Endothelial cell of umbilical vein (primary cell): ENCODE results near the gene BOD1L1. TPM values are rescaled to one million over a fixed set of nuclear protein-coding genes. Genes with fewer than 3 reads are reported as not detected.

Source experiments
- BruUV-seq: library from RNA; stranded (reverse); fragments of 400-500 nt; replicated peaks from 2 replicates; lab custom pipeline; 2021; lab: Mats Ljungman, UMichigan
- CTCF ChIA-PET: fragments of 300-600, 350-600 bp; sonication (Branson Sonifier 250); formaldehyde crosslinking; loops from one replicate; lab custom pipeline; 2021; ENCODE audit warnings: antibody characterized with exemption, inconsistent platforms; lab: Charles Lee
- POLR2A ChIA-PET: fragments of 300-600, 350-600 bp; sonication (Branson Sonifier 250); formaldehyde crosslinking; loops from one replicate; lab custom pipeline; 2021; ENCODE audit warnings: antibody characterized with exemption, inconsistent platforms; lab: Charles Lee
- DNase-seq: peaks from one replicate; pipeline ENCODE4 v3.0.0-alpha.2; 2011; ENCODE audit warnings: low read depth, low spot score
- FAIRE-seq: peaks from 2 replicates; lab custom pipeline; 2011; peaks lifted over from hg19 to GRCh38; lab: Jason Lieb, UNC
- H2AFZ ChIP-seq: 2 replicates; pipeline ENCODE4 v1.6.0; 2012; ENCODE audit warnings: low read depth, low read length, control low read depth, inconsistent platforms
- H3K27ac ChIP-seq: 2 replicates; pipeline ENCODE4 v1.5.1; 2011; ENCODE audit warnings: low read depth, mild to moderate bottlenecking, control low read depth, low read length, moderate library complexity; ENCODE audit not compliant: insufficient read depth
- H3K27me3 ChIP-seq, 2 experiments: 2 replicates each; pipeline versions ENCODE4 v1.6.0 to v1.6.1; 2011; ENCODE audit warnings: low read length in 2 of 2, mixed read lengths in 1 of 2; ENCODE audit not compliant: control insufficient read depth in 2 of 2, insufficient read depth in 2 of 2
- H3K36me3 ChIP-seq, 2 experiments: 2 replicates in 1 of 2; 3 replicates in 1 of 2; pipeline ENCODE4 v1.5.1; 2011; ENCODE audit warnings: low read length in 2 of 2, mild to moderate bottlenecking in 1 of 2, moderate library complexity in 1 of 2; ENCODE audit not compliant: control insufficient read depth in 2 of 2, insufficient read depth in 2 of 2; ENCODE audit errors: extremely low read depth in 1 of 2
- H3K4me1 ChIP-seq: 3 replicates; pipeline ENCODE4 v1.5.1; 2011; ENCODE audit warnings: mild to moderate bottlenecking, low read length; ENCODE audit not compliant: control insufficient read depth, insufficient read depth; ENCODE audit errors: extremely low read depth
- H3K4me2 ChIP-seq: 2 replicates; pipeline ENCODE4 v1.6.1; 2011; ENCODE audit warnings: low read length, control low read depth, mixed read lengths; ENCODE audit not compliant: insufficient read depth
- H3K4me3 ChIP-seq, 3 experiments: fragments of 200-600 bp in 1 of 3; sonication (generic), shearing (Covaris generic) in 1 of 3; replicated peaks in 1 of 3; 2 replicates each; pipeline ENCODE4 v1.5.1; 2011 to 2016; ENCODE audit warnings: control low read depth in 3 of 3, low read length in 3 of 3, mild to moderate bottlenecking in 2 of 3, inconsistent platforms in 1 of 3, low read depth in 1 of 3, moderate library complexity in 1 of 3; ENCODE audit not compliant: insufficient read depth in 1 of 3
- H3K79me2 ChIP-seq: 2 replicates; pipeline ENCODE4 v1.6.0; 2012; ENCODE audit warnings: low read length, inconsistent platforms; ENCODE audit not compliant: control insufficient read depth, insufficient read depth
- H3K9ac ChIP-seq: replicated peaks from 2 replicates; pipeline ENCODE3; 2011; ENCODE audit warnings: low read length, control low read depth; ENCODE audit not compliant: insufficient read depth; ENCODE audit errors: extremely low read depth
- H3K9me1 ChIP-seq: replicated peaks from 3 replicates; pipeline ENCODE4 v1.6.0; 2011; ENCODE audit warnings: mild to moderate bottlenecking, low read length; ENCODE audit not compliant: control insufficient read depth, insufficient read depth; ENCODE audit errors: extremely low read depth
- H3K9me3 ChIP-seq: replicated peaks from 2 replicates; pipeline ENCODE4 v1.5.1; 2012; ENCODE audit warnings: low read length, inconsistent platforms; ENCODE audit not compliant: control insufficient read depth, insufficient read depth
- H4K20me1 ChIP-seq: replicated peaks from 2 replicates; pipeline ENCODE3; 2011; ENCODE audit warnings: mild to moderate bottlenecking, low read length; ENCODE audit not compliant: control insufficient read depth, insufficient read depth; ENCODE audit errors: extremely low read depth
- CTCF ChIP-seq, 2 donors: IDR thresholded peaks; 1 replicate in 1 of 2; 2 replicates in 1 of 2; pipeline ENCODE4 v1.5.1; 2011; ENCODE audit warnings: low read length in 2 of 2, mild to moderate bottlenecking in 2 of 2, moderate library complexity in 2 of 2, control low read depth in 1 of 2, inconsistent platforms in 1 of 2, low read depth in 1 of 2; ENCODE audit not compliant: insufficient read depth in 1 of 2; ENCODE audit errors: extremely low read depth in 1 of 2
- EZH2 ChIP-seq: IDR thresholded peaks from 2 replicates; pipeline ENCODE4 v1.6.1; 2012; ENCODE audit warnings: borderline replicate concordance, low read depth, mild to moderate bottlenecking, moderate library complexity, low read length, inconsistent platforms; ENCODE audit not compliant: severe bottlenecking
- FOS ChIP-seq: IDR thresholded peaks from 2 replicates; pipeline ENCODE4 v1.6.1; 2011; ENCODE audit warnings: mild to moderate bottlenecking, low read length, moderate library complexity, borderline replicate concordance; ENCODE audit not compliant: insufficient read depth
- GATA2 ChIP-seq: IDR thresholded peaks from 2 replicates; pipeline ENCODE4 v1.7.0; 2011; ENCODE audit warnings: low read depth, mild to moderate bottlenecking, moderate library complexity, mixed read lengths, low read length; ENCODE audit not compliant: insufficient read length, insufficient read depth
- JUN ChIP-seq: IDR thresholded peaks from 2 replicates; pipeline ENCODE4 v1.6.1; 2011; ENCODE audit warnings: borderline replicate concordance, low read depth; ENCODE audit not compliant: insufficient read length, insufficient read depth
- MYC ChIP-seq: IDR thresholded peaks from one replicate; pipeline ENCODE4 v1.6.1; 2011; ENCODE audit warnings: mild to moderate bottlenecking, low read depth, low read length
- POLR2A ChIP-seq: IDR thresholded peaks from 2 replicates; pipeline ENCODE4 v1.6.1; 2012; ENCODE audit warnings: low read depth, mild to moderate bottlenecking, control low read depth, low read length
- POLR2AphosphoS5 ChIP-seq: IDR thresholded peaks from 2 replicates; pipeline ENCODE4 v1.6.1; 2012; ENCODE audit warnings: low read depth, mild to moderate bottlenecking, control low read depth, low read length, moderate library complexity; ENCODE audit not compliant: insufficient read depth
- dilution Hi-C: fragments of 300-500 bp; cut with MboI; formaldehyde crosslinking; loops from one replicate; pipeline ENCODE4 v1.15.0; 2019; ENCODE audit warnings: low sequenced_read_pairs; ENCODE audit not compliant: extremely low pct_ligation_motif_present
- intact Hi-C: fragments of 100-400 bp; cut with micrococcal nuclease; formaldehyde crosslinking; loops from one replicate; pipeline ENCODE4 v1.10.0; 2022
- polyA plus RNA-seq, 4 experiments: library from polyadenylated mRNA; depleted of rRNA in 3 of 4; stranded (reverse) in 3 of 4; unstranded in 1 of 4; fragments of >200 nt; gene quantifications; 2 replicates each; pipeline versions ENCODE4 v1.2.1 to v1.2.3, GENCODE V29; 2011 to 2012; ENCODE audit warnings: missing spikeins in 1 of 4
- total RNA-seq: library from RNA; stranded (reverse); gene quantifications from 2 replicates; pipeline ENCODE4 v1.2.3, GENCODE V29; 2021
- TF ChIP-seq, protein P1 (sequence below): IDR thresholded peaks from 2 replicates; pipeline ENCODE4 v1.6.1; 2011; ENCODE audit not compliant: insufficient read depth, insufficient read length

BOD1L1 gene
- total and polyA plus RNA-seq, 2 donors (not counting 3 experiments of a cell fraction or from before 2014, with no cell fraction given), result 5.2 to 31.2 TPM

DNA sequence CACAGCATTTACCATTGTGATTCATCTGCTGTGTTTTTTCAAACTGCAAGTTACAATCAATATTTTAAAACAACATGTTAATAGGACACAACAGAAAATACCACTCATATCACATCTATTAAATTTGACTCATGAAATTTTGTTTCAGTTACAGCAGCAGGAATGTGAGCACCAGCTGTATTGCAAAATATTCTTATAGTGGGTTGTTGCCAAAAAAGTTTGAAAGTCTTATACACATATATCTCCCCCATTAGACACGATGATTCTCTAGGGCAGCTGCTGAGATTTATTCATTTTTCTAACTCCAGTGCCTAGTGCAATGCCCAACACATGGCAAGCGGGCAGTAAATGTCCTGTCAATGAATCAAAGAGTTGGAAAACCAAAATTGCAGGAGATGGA is 56.6 kb downstream of the BOD1L1 start:
- intact Hi-C loops, result no loop called here
- dilution Hi-C loops, result no loop called here
- Histone ChIP-seq H3K9me1 (no peaks in the 10 kb centered on the region), H3K27me3 (no peaks in the 10 kb centered on the region), H3K4me1 (no peaks in the 10 kb centered on the region), H2AFZ (no peak overlapping the region), H3K36me3 (peaks cover 9 to 25% of the 10 kb centered on the region in 2 experiments), H3K9ac (no peak overlapping the region), H3K9me3 (no peaks in the 10 kb centered on the region), H3K27ac (no peak overlapping the region), H3K4me2 (no peak overlapping the region), H3K79me2 (no peaks in the 10 kb centered on the region), H4K20me1 (no peaks in the 10 kb centered on the region), H3K4me3 (no peak overlapping the region)
- DNase-seq (no peak), FAIRE-seq (no peak)
- POLR2A ChIA-PET, result no interaction called here
- no TSS peak for BruUV-seq
- TF ChIP-seq POLR2AphosphoS5 (no peak), GATA2 (no peak), JUN (no peak), FOS (no peak), CTCF (IDR thresholded peaks at IDR 0.05; ENCODE audit: extremely low read depth in 1 of 2, insufficient read depth in 1 of 2, low read depth in 1 of 2, low read length in 2 of 2) (no peak), EZH2 (no peak), MYC (no peak), POLR2A (no peak)
- TF ChIP-seq, protein P1, sequence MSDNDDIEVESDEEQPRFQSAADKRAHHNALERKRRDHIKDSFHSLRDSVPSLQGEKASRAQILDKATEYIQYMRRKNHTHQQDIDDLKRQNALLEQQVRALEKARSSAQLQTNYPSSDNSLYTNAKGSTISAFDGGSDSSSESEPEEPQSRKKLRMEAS, result no peak
- CTCF ChIA-PET, result no interaction called here
